ENCODE data around the gene TYW1B.
A peak's percentile ranks its signal among the peaks of the same experiment; 100 is the strongest.
"Not testable (repeated sequence)": the region's sequence is repeated elsewhere in the genome, so short reads cannot be mapped to it uniquely, and the experiment has no call there.

TYW1B gene

DNA sequence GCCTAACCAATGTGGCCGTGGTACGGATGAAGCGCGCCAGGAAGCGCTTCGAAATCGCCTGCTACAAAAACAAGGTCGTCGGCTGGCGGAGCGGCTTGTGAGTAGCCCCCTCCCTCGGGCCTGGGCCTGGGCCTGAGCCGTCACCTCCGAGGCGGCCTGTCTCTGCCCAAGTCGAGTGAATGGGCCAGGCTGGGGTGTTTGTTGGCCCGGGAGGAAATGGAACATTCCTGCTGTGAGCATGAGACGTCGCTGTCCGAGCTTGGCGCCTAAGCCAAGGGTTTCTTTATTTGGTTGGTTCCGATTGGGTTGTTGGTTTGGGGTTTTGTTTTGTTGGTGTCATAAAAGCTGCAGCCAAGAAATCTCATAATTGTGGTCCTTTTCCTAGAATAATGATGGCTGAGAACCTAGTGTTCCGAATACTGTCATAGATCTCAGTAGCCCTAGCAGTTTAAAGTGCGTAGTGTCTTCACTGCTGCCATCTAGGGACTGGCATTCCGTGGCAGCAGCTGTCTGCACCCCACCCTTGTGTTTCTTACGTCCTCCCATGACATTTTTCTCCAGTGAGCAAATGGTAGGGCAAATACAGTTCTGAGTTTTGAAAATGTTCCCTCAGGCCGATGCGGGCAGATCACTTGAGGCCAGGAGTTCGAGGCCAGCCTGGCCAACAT lies 1.8 kb upstream of the TYW1B start:
- Mint-ChIP-seq H3K4me1 (ENCODE audit: low read depth) (peaks cover 20% of the 10 kb centered on the region), H3K36me3 (ENCODE audit: low read depth) (peaks cover 27% of the 10 kb centered on the region), H3K4me3 (peak overlapping the region; percentile 93), H3K27ac (peak overlapping the region; percentile 98)
- H3K27me3 Mint-ChIP-seq (ENCODE audit: low read depth); H3K9me3 Mint-ChIP-seq: not testable (repeated sequence)
- peak; percentile 45 for DNase-seq (ENCODE audit: low spot score)

DNA sequence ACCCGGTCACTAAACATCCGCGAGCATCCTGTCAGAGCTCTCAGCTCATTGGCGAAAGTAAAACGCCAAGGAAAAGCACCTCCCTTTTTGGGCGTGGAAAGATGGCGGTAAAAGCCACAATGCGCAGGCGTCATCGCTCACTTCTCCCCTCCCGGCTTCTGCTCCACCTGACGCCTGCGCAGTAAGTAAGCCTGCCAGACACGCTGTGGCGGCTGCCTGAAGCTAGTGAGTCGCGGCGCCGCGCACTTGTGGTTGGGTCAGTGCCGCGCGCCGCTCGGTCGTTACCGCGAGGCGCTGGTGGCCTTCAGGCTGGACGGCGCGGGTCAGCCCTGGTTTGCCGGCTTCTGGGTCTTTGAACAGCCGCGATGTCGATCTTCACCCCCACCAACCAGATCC lies 1.3 kb upstream of the TYW1B start:
- peaks cover 26% of the 10 kb centered on the region for H3K36me3 Mint-ChIP-seq (ENCODE audit: low read depth)
- H3K27me3 Mint-ChIP-seq (ENCODE audit: low read depth); H3K9me3 Mint-ChIP-seq: not testable (repeated sequence)
- peak overlapping the region; percentile 93 for H3K4me3 Mint-ChIP-seq
- H3K4me1 Mint-ChIP-seq (ENCODE audit: low read depth) = peaks cover 20% of the 10 kb centered on the region
- peak; percentile 96 for DNase-seq (ENCODE audit: low spot score)
- peak overlapping the region; percentile 98 for H3K27ac Mint-ChIP-seq

DNA sequence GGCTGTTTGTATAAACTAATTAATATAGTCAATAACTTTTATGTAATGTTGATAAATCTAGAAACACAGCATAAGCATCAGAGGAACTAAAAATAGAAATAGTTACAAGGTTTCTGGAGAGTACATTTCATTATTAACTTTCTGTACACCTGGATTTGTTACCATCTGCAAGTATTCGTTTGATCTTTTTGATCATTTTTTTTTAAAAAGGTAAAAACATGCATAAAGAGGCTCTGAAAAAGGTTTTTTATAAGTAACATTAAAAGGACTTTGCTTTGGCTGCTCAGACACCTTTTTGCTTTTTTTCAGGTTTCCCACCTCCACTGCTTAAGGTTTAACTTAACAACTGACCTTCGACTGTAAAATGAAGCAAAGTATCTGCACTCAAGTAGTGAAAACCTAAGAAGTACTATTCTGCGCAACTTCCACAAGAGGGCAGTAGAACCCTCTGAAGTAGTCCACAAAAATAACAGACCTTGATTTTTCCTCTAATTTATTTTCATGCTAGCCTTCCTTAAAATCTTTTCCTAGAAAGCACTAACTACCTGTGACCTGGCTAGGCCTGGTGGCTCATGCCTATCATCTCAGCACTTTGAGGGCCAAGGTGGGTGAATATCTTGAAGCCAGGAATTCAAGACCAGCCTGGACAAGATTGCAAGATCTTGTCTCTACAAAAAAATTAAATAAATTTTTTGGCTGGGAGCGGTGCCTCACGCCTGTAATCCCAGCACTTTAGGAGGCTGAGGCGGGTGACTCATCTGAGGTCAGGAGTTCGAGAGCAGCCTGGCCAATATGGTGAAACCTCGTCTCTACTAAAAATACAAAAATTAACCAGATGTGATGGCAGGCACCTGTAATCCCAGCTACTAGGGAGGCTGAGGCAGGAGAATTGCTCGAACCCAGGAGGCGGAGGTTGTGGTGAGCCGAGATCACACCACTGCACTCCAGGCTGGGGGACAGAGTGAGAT lies 4.0 kb downstream of the TYW1B start:
- DNase-seq (ENCODE audit: low spot score); H3K4me3 Mint-ChIP-seq; H3K27me3 Mint-ChIP-seq (ENCODE audit: low read depth); H3K36me3 Mint-ChIP-seq (ENCODE audit: low read depth); H3K4me1 Mint-ChIP-seq (ENCODE audit: low read depth); H3K27ac Mint-ChIP-seq; H3K9me3 Mint-ChIP-seq: not testable (repeated sequence)

DNA sequence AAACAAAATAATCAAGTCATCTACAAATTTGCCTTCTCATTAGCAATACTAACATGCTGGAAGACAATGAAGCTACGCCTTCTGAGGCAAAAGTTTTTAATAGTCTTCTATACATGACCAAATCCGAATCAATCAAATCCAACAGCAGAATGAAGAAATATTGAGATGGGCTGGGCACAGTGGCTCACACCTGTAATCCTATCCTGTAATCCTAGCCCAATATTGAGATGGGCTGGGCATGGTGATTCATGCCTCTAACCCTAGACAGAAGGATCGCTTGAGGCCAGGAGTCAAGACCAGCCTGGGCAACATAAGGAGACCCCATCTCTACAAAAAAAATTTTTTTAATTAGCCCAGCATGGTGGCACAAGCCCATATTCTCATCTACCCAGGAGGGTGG lies 5.5 kb downstream of the TYW1B start:
- not testable (repeated sequence) for H3K9me3 Mint-ChIP-seq; H3K4me3 Mint-ChIP-seq; H3K27me3 Mint-ChIP-seq (ENCODE audit: low read depth); H3K36me3 Mint-ChIP-seq (ENCODE audit: low read depth); DNase-seq (ENCODE audit: low spot score); H3K4me1 Mint-ChIP-seq (ENCODE audit: low read depth); H3K27ac Mint-ChIP-seq

DNA sequence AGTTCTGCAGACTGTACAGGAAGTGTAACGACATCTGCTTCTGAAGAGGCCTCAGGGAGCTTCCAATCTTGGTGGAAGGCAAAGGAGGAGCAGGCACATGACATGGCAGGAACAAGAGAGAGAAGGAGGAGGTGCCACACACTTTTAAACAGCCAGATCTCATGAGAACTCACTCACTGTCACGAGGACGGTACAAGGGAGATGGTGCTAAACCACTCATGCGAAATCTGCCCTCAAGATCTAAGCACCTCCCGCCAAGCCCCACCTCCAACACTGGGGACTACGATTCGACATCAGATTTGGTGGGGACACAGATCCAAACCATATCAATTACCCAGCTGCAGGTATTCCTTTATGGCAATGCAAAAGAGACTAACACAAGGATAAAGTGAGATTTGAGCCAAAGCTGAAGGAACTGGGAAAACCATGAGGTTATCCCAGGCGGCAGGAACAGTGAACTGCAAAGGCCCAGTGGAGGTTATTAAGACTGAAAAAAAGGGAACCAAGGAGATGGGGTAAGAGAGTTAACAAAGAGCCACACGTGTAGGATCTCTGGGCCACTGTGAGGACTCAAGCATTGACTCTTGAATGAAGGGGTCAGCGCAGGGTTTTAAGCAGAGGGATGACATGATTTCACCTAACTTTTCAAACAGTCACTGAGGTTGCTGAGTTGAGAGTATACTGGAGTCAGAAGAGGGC lies 9.2 kb downstream of the TYW1B start:
- H3K27ac Mint-ChIP-seq; H3K4me3 Mint-ChIP-seq; H3K36me3 Mint-ChIP-seq (ENCODE audit: low read depth); H3K27me3 Mint-ChIP-seq (ENCODE audit: low read depth); H3K4me1 Mint-ChIP-seq (ENCODE audit: low read depth); H3K9me3 Mint-ChIP-seq; DNase-seq (ENCODE audit: low spot score): not testable (repeated sequence)

DNA sequence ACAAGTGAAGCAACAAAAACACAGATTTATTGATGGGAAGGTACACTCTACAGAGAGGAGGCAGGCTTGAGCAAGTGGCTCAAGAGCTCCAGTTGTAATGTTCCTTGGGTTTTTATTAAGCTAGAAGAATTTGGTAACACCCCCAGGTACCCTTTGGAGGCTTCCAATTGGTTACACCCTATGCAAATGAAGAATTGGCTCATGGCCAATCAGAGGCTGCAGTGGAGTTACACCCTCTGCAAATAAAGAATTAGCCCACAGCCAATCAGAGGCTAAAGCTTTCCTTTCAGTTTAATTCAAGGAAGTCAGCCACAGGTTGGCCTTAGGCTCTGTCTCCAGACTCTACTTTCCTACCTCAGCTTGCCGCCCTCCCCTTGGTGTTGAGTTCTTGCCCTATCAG lies 10.3 kb downstream of the TYW1B start:
- H3K36me3 Mint-ChIP-seq (ENCODE audit: low read depth); DNase-seq (ENCODE audit: low spot score); H3K4me3 Mint-ChIP-seq; H3K9me3 Mint-ChIP-seq; H3K27me3 Mint-ChIP-seq (ENCODE audit: low read depth); H3K4me1 Mint-ChIP-seq (ENCODE audit: low read depth): not testable (repeated sequence)
- peak overlapping the region; percentile 31 for H3K27ac Mint-ChIP-seq

DNA sequence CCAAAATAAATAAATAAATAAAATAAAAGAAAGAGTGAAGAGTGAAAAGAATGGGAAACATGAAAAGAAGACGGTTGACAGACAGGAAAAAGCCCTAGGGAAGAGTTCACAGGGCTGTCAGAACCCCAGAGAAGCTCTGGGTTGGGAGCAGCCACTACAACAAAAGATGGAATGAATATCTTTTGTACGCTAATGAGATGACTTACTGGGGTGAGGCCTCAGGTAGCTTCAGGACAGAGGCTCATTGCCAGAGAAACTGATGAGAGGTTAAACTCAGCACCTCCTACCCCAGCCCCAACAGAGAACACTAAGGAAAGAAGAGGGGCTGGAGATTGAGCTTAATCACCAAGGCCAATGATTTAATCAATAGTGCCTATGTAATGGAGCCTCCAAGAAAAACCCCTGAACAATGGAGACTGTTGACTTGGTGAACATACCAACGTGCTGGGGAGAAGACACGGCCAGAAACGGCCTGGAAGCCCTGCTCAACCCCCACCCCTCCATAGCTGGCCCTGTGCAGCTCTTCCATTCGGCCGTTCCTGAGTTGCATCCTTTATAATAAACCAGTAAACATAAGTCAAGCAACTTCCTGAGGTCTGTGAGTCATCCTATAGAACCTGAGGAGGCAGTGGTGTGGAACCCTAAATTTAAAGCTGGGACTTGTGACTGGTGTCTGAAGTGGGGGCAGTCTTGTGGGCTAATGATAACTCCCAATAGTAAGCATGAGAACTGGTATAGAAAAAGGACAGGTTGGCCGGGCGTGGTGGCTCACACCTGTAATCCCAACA lies 11.4 kb downstream of the TYW1B start:
- H3K27me3 Mint-ChIP-seq (ENCODE audit: low read depth); H3K36me3 Mint-ChIP-seq (ENCODE audit: low read depth); H3K4me1 Mint-ChIP-seq (ENCODE audit: low read depth); H3K4me3 Mint-ChIP-seq; H3K9me3 Mint-ChIP-seq; H3K27ac Mint-ChIP-seq; DNase-seq (ENCODE audit: low spot score): not testable (repeated sequence)

DNA sequence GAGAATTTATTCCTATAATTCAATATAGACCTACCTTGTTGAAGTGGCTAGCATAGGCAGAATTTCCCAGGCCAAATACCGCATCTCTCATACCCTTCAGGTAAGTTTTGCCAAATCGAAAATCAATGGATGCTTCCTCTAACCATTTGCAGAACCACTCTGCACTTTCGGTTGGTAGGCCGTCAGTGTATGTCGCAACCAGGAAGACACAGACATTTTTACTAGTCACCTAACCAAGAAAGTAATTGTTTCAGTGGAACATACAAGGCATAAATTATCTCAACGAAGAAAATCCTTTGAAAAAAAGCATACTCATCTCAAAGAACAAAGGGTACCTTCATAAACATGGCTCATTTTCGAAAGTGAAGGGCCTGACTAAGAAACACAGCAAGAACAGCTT lies 17.6 kb downstream of the TYW1B start:
- H3K4me1 Mint-ChIP-seq (ENCODE audit: low read depth); H3K9me3 Mint-ChIP-seq; H3K27me3 Mint-ChIP-seq (ENCODE audit: low read depth); DNase-seq (ENCODE audit: low spot score); H3K27ac Mint-ChIP-seq; H3K4me3 Mint-ChIP-seq: not testable (repeated sequence)
- peaks cover 16% of the 10 kb centered on the region for H3K36me3 Mint-ChIP-seq (ENCODE audit: low read depth)

DNA sequence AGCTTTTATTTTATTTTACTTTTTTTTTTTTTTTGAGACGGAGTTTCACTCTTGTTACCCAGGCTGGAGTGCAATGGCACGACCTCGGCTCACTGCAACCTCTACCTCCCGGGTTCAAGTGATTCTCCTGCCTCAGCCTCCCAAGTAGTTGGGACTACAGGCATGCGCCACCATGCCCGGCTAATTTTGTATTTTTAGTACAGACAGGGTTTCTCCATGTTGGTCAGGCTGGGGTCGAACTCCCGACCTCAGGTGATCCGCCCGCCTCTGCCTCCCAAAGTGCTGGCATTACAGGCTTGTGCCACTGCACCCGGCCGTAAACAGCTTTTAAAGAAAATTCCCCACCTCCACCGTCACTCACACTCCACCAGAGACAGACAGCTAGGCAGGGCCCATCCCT lies 19.5 kb downstream of the TYW1B start:
- H3K27ac Mint-ChIP-seq; H3K9me3 Mint-ChIP-seq; DNase-seq (ENCODE audit: low spot score); H3K4me1 Mint-ChIP-seq (ENCODE audit: low read depth); H3K4me3 Mint-ChIP-seq; H3K27me3 Mint-ChIP-seq (ENCODE audit: low read depth): not testable (repeated sequence)
- H3K36me3 Mint-ChIP-seq (ENCODE audit: low read depth) = peaks cover 17% of the 10 kb centered on the region

DNA sequence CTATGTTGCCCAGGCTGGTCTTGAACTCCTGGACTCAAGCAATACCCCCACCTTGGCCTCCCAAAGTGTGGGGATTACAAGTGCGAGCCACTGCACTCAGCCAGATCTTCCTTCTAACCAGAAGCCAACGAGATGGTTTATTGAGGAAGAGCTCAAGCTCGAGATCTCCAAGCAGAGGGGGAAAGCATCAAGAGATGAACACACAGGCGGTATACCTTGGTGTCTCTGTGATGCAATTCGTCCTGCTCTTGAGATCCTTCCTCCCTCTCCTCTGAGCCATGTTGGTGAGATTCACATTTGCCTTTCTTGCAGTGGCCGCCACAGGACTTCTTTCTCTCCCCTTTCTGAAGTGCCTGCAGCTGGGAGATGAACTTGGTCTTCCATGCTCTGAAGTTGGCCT lies 21.1 kb downstream of the TYW1B start:
- DNase-seq (ENCODE audit: low spot score); H3K27me3 Mint-ChIP-seq (ENCODE audit: low read depth); H3K9me3 Mint-ChIP-seq; H3K4me3 Mint-ChIP-seq; H3K27ac Mint-ChIP-seq; H3K4me1 Mint-ChIP-seq (ENCODE audit: low read depth): not testable (repeated sequence)
- H3K36me3 Mint-ChIP-seq (ENCODE audit: low read depth) = peaks cover 20% of the 10 kb centered on the region

DNA sequence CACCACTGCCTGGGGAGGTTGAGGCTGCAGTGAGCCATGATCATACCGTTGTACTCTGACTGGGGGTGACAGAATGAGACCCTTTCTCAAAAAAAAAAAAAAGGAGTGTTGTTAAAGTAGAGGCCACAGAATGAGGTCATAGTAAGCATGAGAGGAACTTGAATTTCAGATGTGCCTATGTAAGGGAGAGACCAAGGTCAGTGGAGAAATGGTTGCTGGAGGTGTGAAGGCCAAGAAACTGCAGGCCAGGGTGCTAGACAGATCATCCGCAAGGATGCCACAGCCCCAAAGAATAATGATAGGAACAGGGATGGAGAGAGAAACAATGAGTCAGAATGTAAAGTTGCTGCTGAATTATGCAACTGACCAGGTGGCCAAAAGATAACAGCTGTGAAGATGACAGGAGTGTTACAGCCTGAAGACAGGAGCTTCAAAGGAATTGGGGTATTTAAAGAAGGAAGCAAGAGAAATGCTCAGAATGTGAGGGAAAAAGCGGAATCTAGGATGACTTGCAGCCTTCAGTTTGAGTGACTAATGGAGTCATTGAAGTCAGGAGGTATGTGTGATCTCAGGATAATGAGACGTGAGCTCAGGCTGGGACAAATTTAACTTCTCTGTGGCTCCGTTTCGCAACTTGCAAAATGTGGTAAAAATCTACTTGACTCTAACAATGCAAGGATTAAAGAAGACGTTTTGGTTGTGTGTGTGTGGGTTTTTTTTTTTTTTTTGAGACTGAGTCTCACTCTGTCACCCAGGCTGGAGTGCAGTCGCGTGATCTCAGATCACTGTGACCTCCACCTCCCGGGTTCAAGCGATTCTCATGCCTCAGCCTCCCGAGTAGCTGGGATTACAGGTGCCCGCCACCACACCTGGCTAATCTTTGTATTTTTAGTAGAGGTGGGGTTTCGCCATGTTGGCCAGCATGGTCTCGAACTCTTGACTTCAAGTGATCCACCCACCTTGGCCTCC lies 22.2 kb downstream of the TYW1B start:
- no peaks in the 10 kb centered on the region for H3K4me1 Mint-ChIP-seq (ENCODE audit: low read depth)
- peaks cover 21% of the 10 kb centered on the region for H3K36me3 Mint-ChIP-seq (ENCODE audit: low read depth)
- no peaks in the 10 kb centered on the region for H3K9me3 Mint-ChIP-seq
- H3K4me3 Mint-ChIP-seq = no peak overlapping the region
- H3K27ac Mint-ChIP-seq = no peak overlapping the region
- no peak for DNase-seq (ENCODE audit: low spot score)
- H3K27me3 Mint-ChIP-seq (ENCODE audit: low read depth) = no peaks in the 10 kb centered on the region

DNA sequence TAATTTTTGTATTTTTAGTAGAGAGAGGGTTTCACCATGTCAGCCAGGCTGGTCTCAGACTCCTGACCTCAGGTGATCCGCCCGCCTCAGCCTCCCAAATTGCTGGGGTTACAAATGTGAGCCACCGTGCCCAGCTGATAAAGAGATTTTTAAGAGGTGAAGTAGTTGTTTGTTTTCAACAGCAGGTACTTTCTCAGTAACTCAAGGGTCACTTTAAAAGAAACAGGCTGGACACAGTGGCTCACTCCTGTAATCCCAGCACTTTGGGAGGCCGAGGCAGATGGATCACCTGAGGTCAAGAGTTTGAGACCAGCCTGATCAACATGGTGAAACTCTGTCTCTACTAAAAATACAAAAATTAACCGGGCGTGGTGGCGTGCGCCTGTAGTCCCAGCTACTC lies 24.2 kb downstream of the TYW1B start:
- not testable (repeated sequence) for DNase-seq (ENCODE audit: low spot score); H3K27me3 Mint-ChIP-seq (ENCODE audit: low read depth); H3K4me1 Mint-ChIP-seq (ENCODE audit: low read depth); H3K9me3 Mint-ChIP-seq; H3K4me3 Mint-ChIP-seq; H3K27ac Mint-ChIP-seq
- peaks cover 21% of the 10 kb centered on the region for H3K36me3 Mint-ChIP-seq (ENCODE audit: low read depth)

DNA sequence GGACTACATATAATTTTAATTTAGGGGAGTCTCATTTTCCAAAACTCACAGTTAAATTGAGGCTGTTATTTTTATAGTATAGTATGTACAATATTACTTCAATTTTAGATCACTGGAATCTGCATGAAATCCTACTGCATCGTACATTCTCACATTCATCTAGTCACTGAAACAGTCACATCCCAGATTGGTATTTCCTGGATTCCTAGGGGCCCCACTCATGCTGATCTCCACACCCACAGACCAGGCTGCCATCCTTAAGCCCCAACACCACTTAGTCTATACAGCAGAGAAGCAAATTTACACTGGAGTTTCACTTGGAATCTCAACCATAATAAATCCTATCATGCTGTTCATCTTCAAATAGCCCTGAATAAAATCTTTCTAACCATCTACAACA lies 26.4 kb downstream of the TYW1B start:
- H3K9me3 Mint-ChIP-seq; H3K27ac Mint-ChIP-seq; H3K4me3 Mint-ChIP-seq; DNase-seq (ENCODE audit: low spot score); H3K27me3 Mint-ChIP-seq (ENCODE audit: low read depth); H3K4me1 Mint-ChIP-seq (ENCODE audit: low read depth): not testable (repeated sequence)
- peaks cover 25% of the 10 kb centered on the region for H3K36me3 Mint-ChIP-seq (ENCODE audit: low read depth)

Measured in T-helper 2 cell treated with Interferon-gamma antibody and Interleukin-4, amounts not matched to agents 5 μg/mL and 100 μg/mL, for 36 hours (primary cell).